AML-193 (cell line): Measurements from ENCODE around the gene SERPINA1.
"Not testable (repeated sequence)": the region's sequence is repeated elsewhere in the genome, so short reads cannot be mapped to it uniquely, and the experiment has no call there.

Experiments
- DNase-seq, 2 experiments: peaks; one replicate each; lab custom pipeline; 2025; lab: John Stamatoyannopoulos, UW

The SERPINA1 gene

DNA sequence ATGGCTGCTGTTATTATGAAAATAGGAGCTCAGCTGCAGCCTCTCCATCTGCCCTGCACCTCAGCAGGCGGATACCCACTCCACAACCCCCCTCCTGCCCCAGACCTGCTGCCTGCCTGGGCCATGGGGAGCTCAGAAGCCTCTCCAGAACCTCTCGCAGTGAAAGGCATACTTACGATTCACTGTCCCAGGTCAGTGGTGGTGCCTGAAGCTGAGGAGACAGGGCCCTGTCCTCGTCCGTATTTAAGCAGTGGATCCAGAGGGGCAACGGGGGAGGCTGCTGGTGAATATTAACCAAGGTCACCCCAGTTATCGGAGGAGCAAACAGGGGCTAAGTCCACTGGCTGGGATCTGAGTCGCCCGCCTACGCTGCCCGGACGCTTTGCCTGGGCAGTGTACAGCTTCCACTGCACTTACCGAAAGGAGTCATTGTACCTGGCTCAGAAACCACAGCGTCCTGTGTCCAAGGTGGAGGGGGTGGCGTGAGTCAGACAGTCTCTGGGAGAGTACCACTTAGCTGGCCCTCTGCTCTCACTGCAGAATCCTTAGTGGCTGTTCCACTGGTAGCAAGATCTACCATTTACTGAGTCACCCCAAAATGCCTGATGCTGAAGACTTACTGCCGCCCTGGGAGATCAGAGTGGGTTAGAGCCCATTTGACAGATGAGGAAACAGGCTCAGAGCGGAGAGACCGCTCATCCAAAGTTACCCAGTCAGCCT, at the start of gene SERPINA1:
Gene SERPINA1, minus strand, starts transcription at position 219 of the 720 bp plus-strand sequence. CDS start 5,365 bp downstream, outside the sequence.
- DNase-seq: no peak

DNA sequence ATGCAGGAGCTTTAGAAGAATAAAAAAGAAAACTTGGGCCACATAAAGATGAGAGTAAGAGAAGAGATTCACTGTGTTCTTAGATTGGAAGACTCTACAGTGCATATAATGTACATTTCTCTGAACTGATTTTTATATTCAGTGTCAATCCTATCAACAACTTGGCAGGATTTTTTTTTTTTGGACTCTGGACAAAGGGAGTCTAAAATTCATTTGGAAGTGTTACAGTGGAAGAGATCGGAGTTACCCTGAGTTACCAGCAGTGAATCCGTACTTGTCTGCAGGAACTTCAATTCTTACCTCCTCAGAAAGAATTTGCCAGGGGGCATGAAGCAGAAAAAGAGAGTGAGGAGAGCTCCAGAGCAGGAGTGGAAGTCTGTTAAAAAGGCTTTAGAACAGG, 40.2 kb upstream of the SERPINA1 start:
- no peak for DNase-seq

DNA sequence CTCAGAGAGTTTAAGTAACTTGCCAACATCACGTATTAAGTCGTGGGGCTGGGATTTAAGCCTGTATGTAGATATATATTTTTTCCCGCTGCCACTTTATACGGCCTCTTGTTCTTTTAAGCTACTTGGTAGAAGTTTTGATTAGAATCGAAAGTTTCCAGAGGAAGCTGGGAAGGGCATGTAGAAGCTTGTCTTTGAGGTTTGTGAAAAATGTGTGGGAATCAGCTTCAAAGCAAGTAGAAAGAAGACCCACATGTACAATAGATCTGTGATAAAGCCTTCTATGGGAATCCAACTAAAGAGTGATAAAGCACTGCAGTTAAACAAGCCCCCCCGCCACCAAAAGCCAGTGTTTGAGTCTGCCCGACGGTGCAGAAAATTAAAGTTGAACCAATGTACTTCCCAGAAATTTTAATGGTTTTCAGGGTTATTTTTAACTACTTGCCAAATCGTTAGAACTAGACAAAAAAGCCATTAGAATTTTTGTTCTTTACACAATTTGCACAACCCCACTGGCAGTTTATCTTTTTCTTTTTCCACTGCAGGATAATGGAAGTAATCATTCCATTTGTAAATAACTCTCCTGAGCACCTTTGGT, 38.7 kb upstream of the SERPINA1 start:
- no peak for DNase-seq

DNA sequence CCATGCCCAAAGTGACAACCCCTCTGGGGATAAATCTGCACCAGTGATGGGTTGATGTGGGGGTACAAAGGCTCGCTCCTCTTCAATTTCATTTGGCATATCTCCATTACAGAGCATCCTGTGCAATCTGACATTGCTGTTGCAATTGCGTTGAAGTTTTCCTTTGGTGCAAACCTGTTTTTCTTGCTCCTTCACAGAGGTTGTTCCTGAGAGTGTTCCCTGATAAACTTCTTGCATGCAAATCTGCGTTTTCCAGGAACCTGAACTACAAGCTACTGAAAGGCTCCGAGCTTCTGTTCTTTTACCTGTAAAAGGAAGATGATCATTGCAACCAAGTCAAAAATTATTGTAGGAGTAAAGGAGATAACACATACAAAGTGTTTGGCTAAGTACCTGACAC, 38.1 kb upstream of the SERPINA1 start:
- DNase-seq: no peak

DNA sequence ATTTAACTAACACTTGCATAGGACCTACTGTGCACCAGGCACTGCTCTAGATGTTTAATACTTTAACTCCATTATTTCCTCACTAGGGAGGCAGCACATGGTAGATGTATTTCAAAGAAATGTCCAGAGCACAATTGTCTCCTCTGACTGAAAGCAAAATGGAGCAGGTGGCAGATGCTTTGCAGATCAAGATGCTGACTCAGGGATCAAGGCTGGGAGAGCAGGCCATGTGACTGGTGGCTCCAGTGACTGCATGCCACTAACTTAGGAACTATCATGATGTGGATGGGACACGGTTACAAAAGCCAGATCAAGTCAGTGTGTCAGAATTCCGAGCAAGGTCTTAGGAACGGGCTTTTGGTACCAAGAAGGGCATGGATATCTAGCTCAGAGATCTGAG, 36.0 kb upstream of the SERPINA1 start:
- no peak for DNase-seq

DNA sequence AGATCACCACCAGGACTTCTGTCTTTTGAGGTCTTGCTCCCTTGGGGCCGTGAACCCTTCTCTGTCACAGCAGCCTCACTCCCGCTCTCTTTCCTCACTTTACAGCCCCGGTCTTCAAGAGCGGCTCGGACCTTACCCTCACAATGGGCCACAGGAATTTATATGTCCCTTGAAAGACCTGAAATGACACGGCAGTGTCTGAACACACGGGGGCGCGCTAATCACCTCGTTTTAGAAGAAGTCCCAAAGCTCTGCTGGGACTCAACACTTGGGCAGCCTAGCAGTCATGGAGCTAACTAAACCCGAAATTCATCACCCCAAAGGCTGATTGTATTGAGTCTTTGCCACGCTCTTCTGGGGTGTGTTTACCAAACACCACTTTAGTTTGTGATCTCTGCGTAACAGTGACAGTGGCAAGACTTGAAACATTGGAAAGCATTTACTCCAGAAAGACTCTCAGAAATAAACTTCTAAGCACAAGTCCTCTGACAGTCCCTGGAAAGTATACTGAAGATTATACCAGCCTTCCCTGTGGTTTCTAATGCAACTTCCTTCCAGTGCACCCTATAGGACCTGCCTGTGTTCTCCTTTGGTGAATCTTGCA, 35.2 kb upstream of the SERPINA1 start:
- DNase-seq: peak; percentile 53 to 54

DNA sequence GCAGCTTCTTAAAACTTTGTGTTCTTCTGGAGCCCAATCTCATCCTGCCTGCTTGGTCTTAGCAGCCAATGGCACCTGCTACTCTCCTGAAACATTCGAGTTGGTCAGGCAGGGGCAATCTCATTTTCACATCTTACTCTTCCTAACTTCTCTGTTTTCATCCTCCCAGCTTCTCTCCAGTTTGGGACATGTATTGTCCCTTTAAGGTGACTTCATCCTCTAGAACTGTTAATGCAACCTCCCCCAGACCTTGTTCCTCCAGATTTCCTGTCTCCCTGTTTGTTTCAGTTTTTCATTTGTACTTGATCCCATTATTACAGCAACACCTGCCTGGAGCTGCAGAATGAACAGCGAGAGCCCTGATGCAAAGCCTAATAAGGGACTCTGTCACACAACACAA, 32.9 kb upstream of the SERPINA1 start:
- no peak for DNase-seq

DNA sequence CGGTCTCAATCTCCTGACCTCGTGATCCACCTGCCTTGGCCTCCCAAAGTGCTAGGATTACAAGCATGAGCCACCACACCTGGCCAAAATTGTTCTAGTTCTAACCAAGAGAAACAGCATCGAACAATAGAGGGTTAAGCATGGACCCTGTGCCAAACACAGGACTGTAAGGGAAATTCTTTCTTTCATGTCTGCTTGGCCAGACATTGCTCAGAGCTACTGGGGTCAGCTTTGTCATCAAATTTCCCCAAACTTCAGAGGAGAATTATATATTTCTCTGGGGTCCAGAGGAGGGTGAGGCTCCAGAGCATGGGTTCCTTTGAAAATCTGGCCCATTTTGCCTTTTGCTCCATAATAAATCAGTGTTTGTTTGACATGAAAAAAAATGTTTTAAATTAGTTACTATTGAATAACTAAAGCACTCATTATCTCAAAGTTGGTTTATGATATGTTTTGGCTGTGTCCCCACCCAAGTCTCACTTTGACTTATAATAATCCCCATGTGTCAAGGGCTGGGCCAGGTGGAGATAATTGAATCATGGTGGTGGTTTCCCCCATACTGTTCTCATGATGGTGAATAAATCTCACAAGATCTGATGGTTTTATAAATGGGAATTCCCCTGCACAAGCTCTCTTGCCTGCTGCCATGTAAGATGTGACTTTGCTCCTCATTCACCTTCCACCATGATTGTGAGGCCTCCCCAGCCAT, 29.2 kb upstream of the SERPINA1 start:
- DNase-seq: not testable (repeated sequence)

DNA sequence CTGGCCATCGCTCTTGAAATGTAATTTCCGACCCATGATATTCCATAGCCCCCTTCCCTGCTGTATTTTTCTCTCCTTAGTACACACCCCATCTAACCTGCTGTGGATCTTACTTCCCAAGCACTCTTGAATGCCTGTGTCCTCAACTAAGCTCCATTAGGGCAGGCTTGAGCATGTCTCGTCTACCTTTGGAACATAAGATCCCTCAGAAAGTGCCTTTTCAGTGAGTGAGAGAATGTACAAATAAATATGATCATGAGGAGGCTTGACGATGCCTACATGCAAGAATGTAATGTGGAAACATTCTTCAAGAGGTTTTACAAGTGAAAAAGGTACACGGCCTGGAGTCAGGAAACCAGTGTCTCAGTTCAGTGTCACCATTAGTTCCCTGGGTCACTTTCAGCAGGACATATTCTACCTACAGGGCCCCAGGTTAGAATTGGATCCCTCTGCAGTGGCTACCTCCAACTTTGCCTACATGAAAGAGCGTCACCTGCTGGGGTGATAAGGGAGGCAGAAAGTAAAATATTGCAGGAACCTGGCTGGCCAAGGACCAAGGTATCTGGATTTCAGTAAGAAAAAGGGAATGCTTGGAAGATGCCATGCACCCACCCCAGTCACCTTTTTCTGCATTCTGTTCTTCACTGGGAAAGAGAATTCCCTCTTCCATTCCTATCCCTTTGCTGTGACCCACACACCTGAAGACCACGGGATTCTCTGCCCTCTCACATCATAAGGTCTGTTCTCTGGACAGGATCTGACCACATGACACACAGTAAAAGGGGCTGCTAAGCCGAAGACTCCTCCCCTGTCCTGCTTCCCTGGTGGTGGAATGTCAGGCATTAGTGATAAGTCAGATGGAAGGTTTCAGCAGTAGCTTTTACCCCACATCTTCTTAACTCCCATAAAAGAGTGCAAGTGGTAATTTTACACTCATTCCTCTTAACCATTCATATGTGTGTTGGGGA, 24.6 kb upstream of the SERPINA1 start:
- DNase-seq: peak; percentile 33 to 54

DNA sequence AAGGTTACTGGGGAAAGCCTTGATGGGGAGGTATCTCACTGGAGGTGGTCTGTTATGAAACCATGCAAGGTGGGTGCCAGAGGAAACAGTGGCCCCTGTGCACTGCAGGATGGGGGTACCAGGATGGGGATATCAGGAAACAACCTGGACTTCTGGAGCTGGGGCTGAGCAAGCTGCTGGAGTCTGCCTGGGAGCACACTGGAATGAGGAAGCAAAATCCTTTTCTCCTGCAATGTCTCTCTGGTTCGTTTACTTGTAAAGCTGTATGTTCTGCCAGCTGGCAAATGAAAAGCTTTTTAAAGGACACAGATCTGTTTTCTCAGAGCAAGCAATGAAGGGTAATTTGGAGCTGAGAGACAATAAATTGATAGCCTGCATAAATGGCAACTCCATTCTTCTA, 23.2 kb upstream of the SERPINA1 start:
- no peak for DNase-seq

DNA sequence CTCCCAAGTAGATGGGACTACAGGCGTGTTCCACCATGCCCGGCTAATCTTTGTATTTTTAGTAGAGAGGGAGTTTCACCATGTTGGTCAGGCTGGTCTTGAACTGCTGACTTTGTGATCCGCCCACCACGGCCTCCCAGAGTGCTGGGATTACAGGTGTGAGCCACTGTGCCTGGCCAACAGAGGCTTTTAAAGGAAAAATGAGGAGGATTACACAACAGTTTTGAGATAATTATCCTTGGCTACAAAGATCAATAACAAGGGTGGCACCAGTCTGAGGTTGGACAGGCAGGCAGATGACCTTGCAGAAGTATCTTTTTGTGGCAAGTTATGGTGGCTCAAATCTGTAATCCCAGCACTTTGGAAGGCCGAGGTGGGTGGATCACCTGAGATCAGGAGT, 21.0 kb upstream of the SERPINA1 start:
- DNase-seq: not testable (repeated sequence)

DNA sequence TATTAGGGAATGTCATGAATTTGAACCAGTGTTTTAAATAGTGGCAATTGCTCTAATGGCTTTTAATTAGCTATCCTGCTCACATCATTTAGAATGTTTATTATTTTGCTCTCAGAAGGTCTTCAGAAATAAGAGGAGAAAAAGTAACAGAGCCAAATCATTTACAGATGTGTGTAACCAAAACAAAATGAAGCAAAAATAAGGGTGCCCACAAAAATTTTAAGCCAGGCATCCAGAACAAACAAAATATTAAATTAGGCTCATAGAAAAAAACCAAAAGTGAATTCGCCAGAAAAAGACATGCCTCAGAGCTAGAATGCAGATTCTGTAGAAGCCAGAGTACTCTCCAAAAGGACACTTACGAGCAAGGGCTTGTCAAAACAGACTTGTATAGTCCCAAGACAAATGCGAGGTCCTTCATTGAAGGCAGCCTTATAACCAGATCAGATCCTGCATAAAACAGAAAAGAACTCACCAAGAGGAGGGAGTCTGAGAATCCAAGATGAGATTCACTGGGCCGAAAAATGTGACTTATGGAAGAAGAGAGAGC, 20.2 kb upstream of the SERPINA1 start:
- DNase-seq: no peak

DNA sequence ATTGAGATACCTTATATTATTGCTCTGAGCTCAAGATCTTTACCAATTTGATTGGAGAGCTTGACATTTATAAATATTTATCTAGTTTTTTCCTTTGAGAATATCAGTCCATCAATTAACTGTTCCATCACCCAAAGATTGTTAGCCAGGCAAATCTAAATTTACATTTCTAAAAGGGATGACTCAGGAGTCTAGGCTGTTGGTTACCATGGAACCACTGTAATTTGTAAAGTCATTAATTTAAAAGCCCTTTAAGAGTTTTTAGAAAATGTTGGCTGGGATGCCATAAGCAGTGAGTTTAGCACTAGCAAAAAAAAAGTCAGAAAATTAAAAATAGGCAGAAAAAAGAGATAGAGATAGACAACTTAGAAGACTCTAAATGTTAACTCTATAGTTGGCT, 19.5 kb upstream of the SERPINA1 start:
- no peak for DNase-seq

DNA sequence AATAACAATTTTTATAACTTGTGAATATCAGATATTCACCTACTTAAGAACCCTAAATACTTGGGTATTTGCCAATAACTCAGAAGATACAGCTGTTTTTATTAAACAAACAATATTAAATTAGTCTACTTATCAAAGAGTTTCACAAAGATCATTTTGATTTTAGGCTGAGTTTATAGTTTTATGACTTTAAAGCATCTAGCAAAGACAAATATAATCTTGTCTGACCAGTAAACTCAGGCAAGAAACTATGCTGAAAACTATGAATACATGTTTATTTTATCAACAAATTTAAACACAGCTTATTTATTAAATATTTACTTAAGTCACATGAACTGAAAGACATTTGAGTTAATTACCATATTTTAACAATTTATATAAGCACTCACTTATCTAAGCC, 18.5 kb upstream of the SERPINA1 start:
- no peak for DNase-seq

DNA sequence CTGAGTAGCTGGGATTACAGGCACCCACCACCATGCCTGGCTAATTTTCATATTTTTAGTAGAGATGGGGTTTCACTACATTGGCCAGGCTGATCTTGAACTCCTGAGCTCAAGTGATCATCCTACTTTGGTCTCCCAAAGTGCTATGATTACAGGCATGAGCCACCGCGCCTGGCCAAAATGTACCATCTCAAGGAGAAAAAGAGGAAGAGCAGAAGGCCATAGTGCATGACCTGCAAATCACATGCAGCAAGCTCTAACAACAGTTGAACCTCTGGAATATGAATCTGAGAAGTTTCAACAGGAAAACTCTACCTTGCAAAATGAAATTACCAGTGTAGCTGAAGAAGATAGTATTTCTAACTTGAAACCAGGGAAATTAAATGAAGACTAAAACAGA, 17.1 kb upstream of the SERPINA1 start:
- no peak for DNase-seq

DNA sequence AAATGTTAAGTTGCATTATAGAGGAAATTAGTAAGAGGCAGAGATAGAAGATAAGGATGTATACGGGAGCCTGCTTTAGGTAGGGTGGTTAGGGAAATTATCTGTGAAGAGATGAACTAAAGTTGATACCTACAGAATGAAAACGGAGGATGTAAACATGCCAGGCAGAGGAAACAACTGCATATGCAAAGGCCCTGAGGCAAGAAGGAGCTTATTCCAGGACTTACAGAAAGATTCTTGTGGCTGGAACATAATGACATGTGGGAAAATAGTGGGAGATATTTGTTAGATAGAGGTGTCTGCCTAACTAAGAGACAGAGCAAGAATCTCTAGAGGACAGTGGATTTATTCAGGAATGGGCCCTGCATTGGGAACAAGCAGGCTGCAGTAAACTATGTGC, 16.2 kb upstream of the SERPINA1 start:
- DNase-seq: no peak

DNA sequence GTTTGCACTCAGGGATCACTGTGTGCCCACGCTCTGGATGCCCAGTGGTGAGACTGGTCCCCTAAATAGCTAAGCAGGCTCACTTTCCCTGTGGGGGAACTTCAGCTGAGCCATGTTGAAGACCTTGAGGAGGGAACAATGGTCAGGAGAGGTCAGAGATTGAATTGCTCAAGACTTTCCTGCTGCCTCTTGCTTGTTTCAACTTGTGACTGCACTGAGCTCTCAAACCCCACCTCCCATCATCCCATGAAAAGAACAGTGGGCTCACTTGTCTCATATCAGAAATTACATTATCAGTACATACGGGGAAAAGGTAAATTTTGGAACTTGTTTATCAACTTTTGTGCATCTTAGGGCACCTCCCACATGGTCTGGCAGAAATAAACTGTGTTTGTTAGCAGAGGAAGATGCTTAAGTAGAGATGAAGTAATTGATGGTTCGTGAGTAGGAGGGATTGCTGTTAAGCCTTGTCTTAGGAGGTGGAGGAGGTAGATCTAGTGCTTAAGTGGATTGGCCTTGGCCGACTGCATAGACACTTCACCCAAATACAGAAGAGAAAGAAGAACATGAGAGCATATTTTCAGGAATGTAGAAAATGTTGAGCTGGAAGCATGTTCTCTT, 15.0 kb upstream of the SERPINA1 start:
- peak in 1 of 2 experiments; percentile 1 for DNase-seq

DNA sequence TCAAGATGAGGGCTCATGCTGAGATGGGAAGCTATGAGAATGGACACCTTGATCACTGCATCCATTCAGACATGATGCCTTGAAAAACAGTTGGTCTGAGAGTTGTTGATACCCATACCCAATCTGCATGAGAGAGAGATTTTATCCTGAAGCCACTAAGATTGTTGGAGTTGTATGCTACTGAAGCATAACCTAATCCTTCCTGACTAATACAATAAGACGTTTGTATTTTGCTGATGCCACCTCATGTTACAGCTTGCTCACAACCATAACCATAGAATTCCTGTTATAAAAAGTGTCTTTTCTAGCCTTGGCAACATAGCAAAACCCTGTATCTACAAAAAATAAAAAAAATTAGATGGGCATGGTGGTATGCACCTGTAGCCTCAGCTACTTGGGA, 12.7 kb upstream of the SERPINA1 start:
- DNase-seq: no peak

DNA sequence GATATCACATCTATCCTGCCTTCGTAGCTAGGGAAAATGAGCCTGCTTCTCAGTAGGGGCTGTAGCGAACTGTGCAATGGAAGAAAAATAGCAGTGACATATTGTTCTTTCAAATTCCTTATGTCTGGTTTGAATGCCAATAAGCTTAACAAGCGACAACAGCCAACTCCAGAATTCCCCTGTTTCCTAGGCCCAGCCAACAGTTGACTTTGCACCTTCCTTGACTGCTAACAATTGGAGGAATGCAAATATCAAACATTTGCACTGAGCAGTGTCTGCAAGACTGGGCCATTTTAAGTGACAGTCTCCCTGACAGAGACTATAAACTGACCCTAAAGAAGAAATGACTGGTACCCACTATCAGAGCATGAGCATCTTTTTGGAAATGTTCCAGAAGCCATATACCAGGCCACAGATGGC, 12.0 kb upstream of the SERPINA1 start:
- DNase-seq: no peak

DNA sequence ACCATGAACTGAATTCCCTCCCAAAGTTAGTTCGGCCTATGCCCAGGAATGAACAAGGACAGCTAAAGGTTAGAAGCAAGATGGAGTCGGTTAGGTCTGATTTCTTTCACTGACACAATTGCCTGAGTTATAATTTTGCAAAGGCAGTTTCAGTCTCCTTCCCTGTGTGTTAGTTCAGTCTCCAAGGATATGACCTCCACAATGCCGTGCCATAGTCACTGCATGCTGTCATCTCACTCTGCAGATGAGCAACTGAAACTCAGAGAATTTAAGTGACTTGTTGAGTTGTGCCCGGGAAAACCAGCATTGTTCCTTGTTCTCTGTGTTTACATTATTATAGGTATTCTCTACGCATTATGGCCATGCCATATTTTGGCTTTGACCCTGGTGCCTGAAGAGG, 10.1 kb upstream of the SERPINA1 start:
- DNase-seq: no peak

DNA sequence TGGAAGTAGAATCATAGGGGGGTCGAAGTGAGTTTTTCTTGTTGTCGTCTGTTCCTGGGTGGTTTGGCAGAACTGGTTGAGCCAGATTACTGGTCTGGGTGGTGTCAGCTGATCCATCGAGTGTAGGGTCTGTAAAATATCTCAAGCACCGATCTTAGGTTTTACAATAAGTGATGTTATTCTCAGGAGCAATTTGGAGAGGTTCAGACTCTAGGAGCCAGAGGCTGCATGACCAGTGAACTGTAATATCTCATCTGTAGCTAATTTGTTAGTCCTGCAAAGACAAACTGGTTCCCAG, 9.7 kb upstream of the SERPINA1 start:
- no peak for DNase-seq
